Ishikawa (cell line): ENCODE measurements around the gene EFHD2.

ENCODE experiments used
- CEBPB ChIP-seq: IDR thresholded peaks from 2 replicates; pipeline ENCODE4 v1.6.1; 2012
- CREB1 ChIP-seq: IDR thresholded peaks from 2 replicates; pipeline ENCODE4 v1.6.1; 2012; ENCODE audit warnings: low read depth
- EGR1 ChIP-seq: IDR thresholded peaks from 2 replicates; pipeline ENCODE4 v1.6.1; 2012
- EP300 ChIP-seq: IDR thresholded peaks from 2 replicates; pipeline ENCODE4 v1.6.1; 2012; ENCODE audit warnings: borderline replicate concordance
- FOXM1 ChIP-seq: IDR thresholded peaks from 2 replicates; pipeline ENCODE4 v1.6.1; 2012; ENCODE audit warnings: low read depth, borderline replicate concordance
- MAX ChIP-seq: IDR thresholded peaks from 2 replicates; pipeline ENCODE4 v1.6.1; 2012
- NFIC ChIP-seq: IDR thresholded peaks from 2 replicates; pipeline ENCODE4 v1.6.1; 2012
- RAD21 ChIP-seq: IDR thresholded peaks from 2 replicates; pipeline ENCODE4 v1.6.1; 2012; ENCODE audit warnings: low read depth
- REST ChIP-seq: IDR thresholded peaks from 2 replicates; pipeline ENCODE4 v1.6.1; 2012; ENCODE audit warnings: low read depth, mild to moderate bottlenecking
- TAF1 ChIP-seq: IDR thresholded peaks from 2 replicates; pipeline ENCODE4 v1.6.1; 2012; ENCODE audit warnings: low read depth, mild to moderate bottlenecking
- TCF12 ChIP-seq: IDR thresholded peaks from 2 replicates; pipeline ENCODE4 v1.6.1; 2012; ENCODE audit warnings: low read depth
- TEAD4 ChIP-seq: IDR thresholded peaks from 2 replicates; pipeline ENCODE4 v1.6.1; 2012
- USF1 ChIP-seq: IDR thresholded peaks from 2 replicates; pipeline ENCODE4 v1.6.1; 2012
- YY1 ChIP-seq: IDR thresholded peaks from 2 replicates; pipeline ENCODE4 v1.6.1; 2012; ENCODE audit warnings: low read depth
- ZBTB7A ChIP-seq: IDR thresholded peaks from 2 replicates; pipeline ENCODE4 v1.6.1; 2012; ENCODE audit warnings: low read depth

EFHD2 gene

GRCh38 chr1:15442119-15442518, 32.4 kb downstream of the EFHD2 start:
- TF ChIP-seq TCF12 (no peak), MAX (no peak), RAD21 (no peak)

GRCh38 chr1:15442759-15443158, 33.1 kb downstream of the EFHD2 start:
- TF ChIP-seq NFIC (no peak), YY1 (no peak), USF1 (no peak), ZBTB7A (no peak)

- TF ChIP-seq CEBPB = no peak
- TF ChIP-seq EP300 = no peak
- no peak for TF ChIP-seq ZBTB7A
- TF ChIP-seq USF1 = no peak
- TF ChIP-seq MAX = no peak
- no peak for TF ChIP-seq TCF12
- TF ChIP-seq EGR1 = no peak
- TF ChIP-seq YY1 = no peak
- TF ChIP-seq NFIC = no peak
- no peak for TF ChIP-seq RAD21
- no peak for TF ChIP-seq TAF1
- TF ChIP-seq CREB1 = no peak
- TF ChIP-seq REST = no peak
- no peak for TF ChIP-seq FOXM1
- TF ChIP-seq TEAD4 = no peak
Observed at GRCh38 chr1:15443281-15443680, 33.6 kb downstream of the EFHD2 start.

GRCh38 chr1:15444468-15445389, 35.0 kb downstream of the EFHD2 start:
- TF ChIP-seq EP300 (no peak), YY1 (no peak), EGR1 (no peak), CEBPB (no peak), MAX (no peak), CREB1 (no peak), REST (no peak), ZBTB7A (no peak), TEAD4 (no peak), FOXM1 (no peak), USF1 (no peak), TCF12 (no peak), NFIC (no peak), TAF1 (no peak)

- TF ChIP-seq YY1 (no peak), RAD21 (no peak), NFIC (no peak), TEAD4 (no peak), USF1 (no peak), TAF1 (no peak), TCF12 (no peak), REST (no peak), EGR1 (no peak), FOXM1 (no peak), MAX (no peak), CREB1 (no peak), ZBTB7A (no peak), CEBPB (no peak), EP300 (no peak)
Observed at GRCh38 chr1:15445390-15446122, 35.9 kb downstream of the EFHD2 start.
